ENCODE results near the gene EPHB1.
"Not testable (repeated sequence)": the region's sequence is repeated elsewhere in the genome, so short reads cannot be mapped to it uniquely, and the experiment has no call there.

Gene EPHB1

DNA sequence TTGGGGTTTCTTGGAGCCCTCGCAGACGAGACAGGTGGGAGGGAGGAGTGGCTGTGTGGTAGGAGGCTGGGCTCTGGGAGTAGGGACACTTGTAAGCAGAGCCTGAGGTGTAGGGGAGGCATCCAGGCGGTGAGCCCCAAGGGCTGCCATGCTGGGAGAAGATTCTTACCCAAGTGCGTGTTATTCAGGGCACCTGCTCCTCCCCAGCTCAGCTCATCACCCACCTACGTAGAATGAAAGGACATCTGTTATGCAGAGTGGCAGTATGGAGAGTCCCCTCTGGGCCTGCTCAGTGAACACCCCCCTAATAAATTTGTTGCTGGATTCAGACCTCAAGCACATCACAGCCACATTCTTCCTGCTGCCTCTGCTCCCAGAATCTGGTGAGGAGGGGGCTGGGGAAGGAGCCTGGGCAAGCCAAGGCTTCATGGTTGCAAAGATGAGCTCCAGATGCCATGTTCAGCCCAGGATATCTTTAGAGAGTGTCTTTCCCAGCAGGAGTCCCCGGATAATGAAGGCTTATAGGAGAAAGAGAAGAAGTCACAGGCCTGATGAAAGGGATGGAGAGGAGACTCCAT, 261.8 kb downstream of the EPHB1 start:
- Histone ChIP-seq H3K4me3 (no peak overlapping the region), H3K27ac (no peak overlapping the region)

GRCh38 chr3:135057996-135058395, 262.9 kb downstream of the EPHB1 start:
- H3K27ac ChIP-seq = no peak overlapping the region

GRCh38 chr3:135059580-135059979, 264.5 kb downstream of the EPHB1 start:
- Histone ChIP-seq H3K4me3 (no peak overlapping the region), H3K27ac (no peak overlapping the region)

More at GRCh38 chr3:135057996-135058395, 262.9 kb downstream of the EPHB1 start:
- no peak overlapping the region for H3K4me3 ChIP-seq

DNA sequence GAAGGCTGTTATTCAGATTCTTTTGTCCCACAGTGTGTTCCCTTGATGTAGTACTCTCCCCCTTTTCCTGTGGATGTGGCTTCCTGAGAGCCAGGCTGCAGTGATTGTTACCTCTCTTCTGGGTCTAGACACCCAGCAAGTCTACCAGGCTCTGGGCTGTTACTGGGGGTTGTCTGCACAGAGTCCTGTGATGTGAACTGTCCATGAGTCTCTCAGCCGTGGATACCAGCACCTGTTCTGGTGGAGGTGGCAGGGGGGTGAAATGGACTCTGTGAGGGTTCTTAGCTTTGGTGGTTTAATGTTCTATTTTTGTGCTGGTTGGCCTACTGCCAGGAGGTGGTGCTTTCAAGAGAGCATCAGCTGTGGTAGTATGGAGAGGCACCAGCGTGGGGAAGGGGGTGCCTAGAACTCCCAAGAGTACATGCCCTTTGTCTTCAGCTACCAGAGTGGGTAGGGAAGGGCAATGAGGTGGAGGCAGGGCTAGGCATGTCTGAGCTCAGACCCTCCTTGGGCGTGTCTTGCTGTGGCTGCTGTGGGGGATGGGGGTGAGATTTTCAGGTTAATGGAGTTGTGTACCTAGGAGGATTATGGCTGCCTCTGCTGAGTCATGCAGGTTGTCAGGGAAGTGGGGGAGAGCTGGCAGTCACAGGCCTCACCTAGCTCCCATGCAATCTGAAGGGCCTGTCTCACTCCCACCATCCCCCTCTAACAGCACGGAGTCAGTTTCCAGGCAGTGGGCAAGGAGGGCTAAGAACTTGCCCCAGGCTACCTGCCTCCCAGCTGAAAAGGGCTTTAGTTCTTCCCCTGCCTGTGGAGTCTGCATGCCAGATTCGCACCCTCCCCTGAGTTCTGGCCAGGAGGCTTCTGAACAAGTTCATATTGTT, 272.0 kb downstream of the EPHB1 start:
- H3K27ac ChIP-seq, H3K4me3 ChIP-seq: not testable (repeated sequence)

- Histone ChIP-seq H3K27ac (no peak overlapping the region), H3K4me3 (no peak overlapping the region)
These were observed 273.0 kb downstream of the EPHB1 start for GRCh38 chr3:135068011-135068410.

GRCh38 chr3:135069406-135069805, 274.3 kb downstream of the EPHB1 start:
- no peak overlapping the region for H3K27ac ChIP-seq
- no peak overlapping the region for H3K4me3 ChIP-seq

DNA sequence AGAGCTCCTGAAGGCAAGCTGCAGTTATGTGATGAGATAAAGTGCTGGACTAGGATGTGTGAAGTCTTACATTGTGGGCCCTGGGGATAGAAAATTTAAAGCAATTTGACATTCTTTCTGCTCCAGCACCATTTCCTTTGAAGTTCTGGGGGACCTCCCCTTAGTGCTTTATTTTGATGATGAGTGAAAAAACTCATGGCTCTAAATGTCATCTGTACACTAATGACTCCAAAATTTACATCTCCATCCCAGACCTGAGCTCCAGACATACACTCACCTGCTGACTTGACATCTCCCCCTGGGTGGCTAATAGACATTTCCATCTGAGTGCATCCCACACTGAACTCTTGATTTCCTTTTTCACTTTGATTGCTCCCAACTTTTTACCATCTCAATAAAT, 276.4 kb downstream of the EPHB1 start:
- H3K27ac ChIP-seq = no peak overlapping the region
- no peak overlapping the region for H3K4me3 ChIP-seq

DNA sequence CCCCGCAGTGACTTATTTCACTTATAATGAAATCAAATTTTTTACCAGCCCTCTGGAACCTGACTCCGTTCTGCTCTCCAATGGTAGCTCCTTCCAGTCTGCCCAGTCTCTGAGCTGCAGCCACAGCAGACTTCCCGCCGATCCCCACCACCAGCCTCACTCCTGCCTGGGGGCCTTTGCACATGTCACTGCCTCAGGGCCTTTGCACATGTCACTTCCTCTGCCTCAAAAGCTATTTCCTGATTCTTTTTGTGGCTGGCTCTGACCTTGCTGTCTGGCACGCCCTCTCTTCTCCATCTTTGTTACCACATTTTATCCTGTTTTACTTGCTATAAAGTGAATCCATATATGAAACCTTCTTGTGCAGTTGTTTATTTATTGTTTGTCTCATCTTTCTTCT, 277.4 kb downstream of the EPHB1 start:
- H3K27ac ChIP-seq = no peak overlapping the region
- no peak overlapping the region for H3K4me3 ChIP-seq

- Histone ChIP-seq H3K27ac (no peak overlapping the region), H3K4me3 (no peak overlapping the region)
These were observed 280.1 kb downstream of the EPHB1 start for GRCh38 chr3:135075157-135075556.

- H3K4me3 ChIP-seq = no peak overlapping the region
- H3K27ac ChIP-seq = no peak overlapping the region
These were observed 281.3 kb downstream of the EPHB1 start for GRCh38 chr3:135076341-135076740.

DNA sequence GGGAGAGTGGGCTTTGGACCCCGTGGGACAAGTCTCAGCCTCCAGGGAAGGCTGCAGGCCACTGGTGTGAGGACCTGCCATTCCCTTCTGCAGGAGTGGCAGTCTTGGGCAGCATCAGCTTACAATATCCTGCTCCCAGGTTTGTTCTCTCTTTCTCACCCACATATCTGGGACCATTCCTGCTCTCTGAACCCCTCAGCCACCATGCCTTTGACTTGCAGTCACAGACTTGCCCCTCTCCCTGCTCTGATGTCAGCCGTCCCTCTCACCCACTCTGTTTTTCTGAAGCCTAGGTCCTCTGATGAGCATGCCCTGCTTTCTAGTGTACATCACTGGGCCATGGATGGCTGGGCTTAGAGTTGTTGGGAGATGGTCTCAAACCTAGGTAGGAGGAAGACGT, 282.1 kb downstream of the EPHB1 start:
- Histone ChIP-seq H3K4me3 (no peak overlapping the region), H3K27ac (no peak overlapping the region)

DNA sequence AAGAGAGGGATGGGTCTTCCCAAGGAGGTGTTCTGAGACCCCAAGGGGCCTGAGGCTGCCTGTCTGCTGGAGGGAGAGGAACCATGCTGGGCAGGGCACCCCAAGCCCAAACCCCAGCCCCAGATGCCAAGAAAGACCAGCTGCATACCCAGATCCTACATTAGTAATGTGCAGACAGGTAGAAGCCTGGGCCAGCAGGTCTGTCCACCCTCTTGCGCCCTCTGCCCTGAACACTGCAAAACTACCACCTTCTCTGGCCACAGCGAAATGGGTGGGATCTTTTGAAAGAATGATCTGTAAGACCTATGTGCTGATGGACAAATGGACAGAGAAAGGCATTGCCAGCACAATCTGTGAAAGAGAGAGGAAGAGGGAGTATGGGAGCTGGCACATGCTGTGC, 283.2 kb downstream of the EPHB1 start:
- Histone ChIP-seq H3K27ac (no peak overlapping the region), H3K4me3 (no peak overlapping the region)

GRCh38 chr3:135079095-135079494, 284.0 kb downstream of the EPHB1 start:
- no peak overlapping the region for H3K27ac ChIP-seq
- no peak overlapping the region for H3K4me3 ChIP-seq

DNA sequence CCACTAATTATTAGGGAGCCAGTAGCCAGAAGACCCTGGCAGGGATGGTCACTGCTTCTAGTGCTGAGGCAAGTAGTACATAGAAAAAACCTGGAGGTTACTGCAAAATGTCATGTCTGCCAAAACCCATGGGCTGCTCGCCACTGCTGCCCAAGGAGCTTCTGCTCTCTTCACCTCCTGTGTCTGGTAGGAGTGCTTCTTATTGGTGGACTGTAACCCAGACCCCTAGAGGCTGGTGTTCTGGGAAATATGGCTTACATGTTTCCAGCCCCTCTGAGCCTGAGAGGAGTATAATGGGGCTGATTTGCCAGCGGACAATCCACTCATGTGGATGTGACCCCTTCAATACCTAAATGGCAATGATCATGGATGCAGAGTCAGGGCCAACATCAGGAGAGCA, 286.4 kb downstream of the EPHB1 start:
- Histone ChIP-seq H3K4me3 (no peak overlapping the region), H3K27ac (no peak overlapping the region)

DNA sequence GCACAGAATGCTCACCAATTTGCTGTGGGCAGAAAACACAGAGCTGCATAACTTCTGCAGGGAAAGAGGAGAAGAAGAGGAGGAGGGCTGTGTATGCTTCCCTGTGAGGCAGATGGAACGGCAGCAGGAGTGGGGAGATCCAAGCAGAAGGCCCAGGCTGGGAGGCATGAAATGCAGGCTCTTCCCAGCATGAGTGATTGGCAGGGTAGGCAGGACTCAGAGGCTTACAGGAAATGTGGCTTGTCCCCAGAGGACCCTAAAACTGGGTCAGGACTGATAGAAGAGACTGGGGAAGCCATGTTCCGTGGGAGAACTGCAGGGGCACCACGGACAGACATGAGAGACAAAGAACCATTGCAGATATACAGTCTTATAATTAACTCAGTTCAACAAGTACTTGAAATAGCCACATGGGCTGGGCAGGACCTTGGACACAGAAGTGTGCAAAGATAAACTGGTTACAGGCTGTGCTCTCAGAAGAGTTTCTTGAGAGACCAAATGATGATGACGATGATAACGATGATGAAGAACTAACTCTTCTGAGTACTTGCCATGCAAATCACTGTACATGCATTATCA, 286.9 kb downstream of the EPHB1 start:
- Histone ChIP-seq H3K4me3 (no peak overlapping the region), H3K27ac (no peak overlapping the region)

- H3K4me3 ChIP-seq = no peak overlapping the region
- H3K27ac ChIP-seq = no peak overlapping the region
These were observed 287.6 kb downstream of the EPHB1 start for GRCh38 chr3:135082706-135083105.

DNA sequence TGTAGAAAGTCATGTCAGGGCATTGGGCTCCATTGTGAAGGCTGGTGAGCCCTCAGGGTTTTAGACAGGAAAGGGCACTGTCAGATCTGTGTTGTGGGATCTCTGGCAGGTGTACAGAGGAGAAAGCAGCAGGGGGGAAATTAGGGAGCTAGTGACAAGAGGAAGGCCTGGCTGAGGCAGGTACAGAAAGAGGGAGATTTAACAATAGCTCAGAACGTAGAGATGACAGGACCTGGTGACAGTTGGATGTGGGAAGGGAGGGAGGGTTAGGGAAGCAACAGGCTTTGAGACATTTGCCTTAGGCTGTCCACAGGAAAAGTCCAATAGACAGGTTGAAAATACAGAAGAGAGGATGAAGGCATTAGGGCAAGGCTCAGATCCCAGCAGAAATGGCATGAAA, 288.1 kb downstream of the EPHB1 start:
- H3K4me3 ChIP-seq = no peak overlapping the region
- H3K27ac ChIP-seq = no peak overlapping the region

DNA sequence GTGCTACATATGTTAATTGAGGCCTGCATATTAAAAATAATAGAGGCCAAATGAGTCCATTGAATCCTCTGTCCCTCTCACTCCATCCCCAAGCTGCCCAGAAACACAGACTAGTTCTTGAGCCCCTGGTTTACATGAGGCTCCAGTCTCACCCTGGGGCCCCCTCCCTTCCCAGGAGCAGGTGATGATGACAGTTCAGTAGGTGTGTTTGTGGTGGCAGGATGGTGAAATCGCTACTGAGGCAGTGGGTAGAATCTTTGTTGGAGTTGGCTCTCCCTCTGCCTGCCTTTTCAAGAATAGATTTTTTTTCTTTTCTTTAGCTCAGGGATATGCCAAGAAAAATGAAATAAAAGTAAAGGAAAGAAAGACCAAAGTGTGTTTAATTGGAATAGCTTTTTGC, 288.7 kb downstream of the EPHB1 start:
- H3K27ac ChIP-seq = no peak overlapping the region
- H3K4me3 ChIP-seq = no peak overlapping the region

DNA sequence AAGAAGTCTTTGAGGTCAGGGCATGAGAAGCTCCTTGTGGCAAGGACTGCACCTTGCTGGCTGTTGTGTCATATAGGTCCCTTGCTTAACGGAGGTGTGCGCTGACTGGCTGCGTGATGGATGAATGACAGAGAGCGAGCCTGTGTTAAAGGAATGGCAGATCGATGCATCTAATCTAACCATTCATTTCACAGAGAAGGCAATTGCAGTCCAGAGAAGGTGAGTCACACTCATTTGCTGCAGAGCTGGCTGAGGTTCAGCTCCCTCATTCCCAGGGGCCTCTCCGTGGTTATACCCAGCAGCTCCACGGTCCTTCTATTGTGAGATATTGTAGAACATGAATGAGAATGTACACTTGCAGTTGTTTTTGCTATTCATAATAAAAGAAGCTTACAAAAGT, 289.3 kb downstream of the EPHB1 start:
- H3K4me3 ChIP-seq = no peak overlapping the region
- H3K27ac ChIP-seq = no peak overlapping the region

- H3K27ac ChIP-seq = no peak overlapping the region
These were observed 289.9 kb downstream of the EPHB1 start for GRCh38 chr3:135084976-135085375.

More at GRCh38 chr3:135084976-135085375, 289.9 kb downstream of the EPHB1 start:
- H3K4me3 ChIP-seq = no peak overlapping the region
